ENCODE data around the gene DPYSL4.

- TF ChIP-seq TAF1 (IDR thresholded peaks at IDR 0.05; ENCODE audit: low read depth, low read length) (no peak), POLR2A (IDR thresholded peaks at IDR 0.05; ENCODE audit: low read depth, low read length) (no peak), SPI1 (IDR thresholded peaks at IDR 0.05; ENCODE audit: low read depth, low read length) (no peak), POLR2AphosphoS5 (IDR thresholded peaks at IDR 0.05; ENCODE audit: low read depth, low read length) (no peak)
Measured at GRCh38 chr10:132192991-132193665, 6.4 kb downstream of the DPYSL4 start.

All from GM12891 (cell line).